ENCODE results near the gene GPBP1.
"Not testable (repeated sequence)": the region's sequence is repeated elsewhere in the genome, so short reads cannot be mapped to it uniquely, and the experiment has no call there.

GPBP1 gene

GRCh38 chr5:57173319-57174127, at the start of gene GPBP1:
Gene GPBP1 (plus strand): TSS chr5:57174059. CDS start chr5:57214131, 40,072 bp downstream.
- peak; percentile 92 for DNase-seq

- DNase-seq = no peak
Observed at GRCh38 chr5:57128325-57128724, 45.5 kb upstream of the GPBP1 start.

- DNase-seq = no peak
Observed at GRCh38 chr5:57133574-57133973, 40.3 kb upstream of the GPBP1 start.

GRCh38 chr5:57137401-57137800, 36.5 kb upstream of the GPBP1 start:
- DNase-seq = no peak

GRCh38 chr5:57152316-57152715, 21.5 kb upstream of the GPBP1 start:
- no peak for DNase-seq

GRCh38 chr5:57155033-57155432, 18.8 kb upstream of the GPBP1 start:
- no peak for DNase-seq

GRCh38 chr5:57157131-57157530, 16.7 kb upstream of the GPBP1 start:
- DNase-seq = no peak

GRCh38 chr5:57157666-57158065, 16.2 kb upstream of the GPBP1 start:
- DNase-seq = no peak

GRCh38 chr5:57163553-57164006, 10.3 kb upstream of the GPBP1 start:
- DNase-seq = no peak

GRCh38 chr5:57164124-57164523, 9.7 kb upstream of the GPBP1 start:
- no peak for DNase-seq

- DNase-seq = not testable (repeated sequence)
Observed at GRCh38 chr5:57165171-57165570, 8.7 kb upstream of the GPBP1 start.

GRCh38 chr5:57166276-57166675, 7.6 kb upstream of the GPBP1 start:
- DNase-seq = no peak

GRCh38 chr5:57167201-57167600, 6.7 kb upstream of the GPBP1 start:
- no peak for DNase-seq

- DNase-seq = not testable (repeated sequence)
Observed at GRCh38 chr5:57170116-57170515, 3.7 kb upstream of the GPBP1 start.

- DNase-seq = no peak
Observed at GRCh38 chr5:57171816-57172465, 1.9 kb upstream of the GPBP1 start.

- DNase-seq = no peak
Observed at GRCh38 chr5:57172466-57173318, 1.2 kb upstream of the GPBP1 start.

GRCh38 chr5:57174128-57174889, 450 bp downstream of the GPBP1 start:
- no peak for DNase-seq

- DNase-seq = no peak
Observed at GRCh38 chr5:57174890-57175510, 1.1 kb downstream of the GPBP1 start.

- DNase-seq = no peak
Observed at GRCh38 chr5:57175551-57176309, 1.9 kb downstream of the GPBP1 start.

GRCh38 chr5:57176350-57176857, 2.5 kb downstream of the GPBP1 start:
- no peak for DNase-seq

All from NCI-H1694 (cell line).